Lung (tissue), 12 donors: ENCODE results near the gene OFD1. TPM values are rescaled to one million over a fixed set of nuclear protein-coding genes. Genes with fewer than 3 reads are reported as not detected.

Source experiments
- ATAC-seq: fragments of 200-7000 bp; cut with Tn5 transposase; one replicate; pipeline ENCODE4 v1.9.1; 2020; ENCODE audit warnings: moderate number of reproducible peaks; ENCODE audit not compliant: insufficient read depth, low FRiP score
- DNase-seq, 3 donors: peaks; one replicate each; pipeline ENCODE4 v3.0.0-alpha.2; 2013 to 2017
- H3K27ac ChIP-seq, 2 donors: one replicate each; pipeline ENCODE4 v1.5.1; 2013; ENCODE audit warnings: mild to moderate bottlenecking in 2 of 2, moderate library complexity in 2 of 2, control low read depth in 1 of 2, inconsistent platforms in 1 of 2, low read depth in 1 of 2, low read length in 1 of 2
- H3K27me3 ChIP-seq, 3 donors: one replicate each; pipeline ENCODE4 v1.5.1; 2013; ENCODE audit warnings: low read length in 2 of 3; ENCODE audit not compliant: control insufficient read depth in 3 of 3, insufficient read depth in 3 of 3
- H3K36me3 ChIP-seq, 4 donors: one replicate each; pipeline ENCODE4 v1.5.1; 2013; ENCODE audit warnings: low read length in 4 of 4, mild to moderate bottlenecking in 1 of 4, moderate library complexity in 1 of 4; ENCODE audit not compliant: control insufficient read depth in 4 of 4, insufficient read depth in 4 of 4
- H3K4me1 ChIP-seq, 5 donors: one replicate each; pipeline ENCODE4 v1.5.1; 2013; ENCODE audit warnings: low read length in 5 of 5, mild to moderate bottlenecking in 2 of 5, moderate library complexity in 1 of 5; ENCODE audit not compliant: control insufficient read depth in 5 of 5, insufficient read depth in 5 of 5
- H3K4me3 ChIP-seq: one replicate; pipeline ENCODE4 v1.5.1; 2013; ENCODE audit warnings: mild to moderate bottlenecking, control low read depth, moderate library complexity
- H3K9ac ChIP-seq, 2 donors: one replicate each; pipeline ENCODE4 v1.5.1; 2013; ENCODE audit warnings: low read length in 2 of 2, control low read depth in 1 of 2; ENCODE audit not compliant: insufficient read depth in 1 of 2
- H3K9me3 ChIP-seq, 4 donors: one replicate each; pipeline ENCODE4 v1.5.1; 2013; ENCODE audit warnings: low read length in 3 of 4, mild to moderate bottlenecking in 1 of 4, moderate library complexity in 1 of 4; ENCODE audit not compliant: control insufficient read depth in 4 of 4, insufficient read depth in 3 of 4
- CTCF ChIP-seq: IDR thresholded peaks from 2 replicates; pipeline ENCODE4 v1.5.1; 2012; ENCODE audit warnings: mild to moderate bottlenecking; ENCODE audit errors: control extremely low read depth, extremely low read depth
- WGBS, 2 donors: extraction: QIAGEN DNeasy Blood & Tissue Kit; methylation state at CpG; one replicate each; pipeline ENCODE4 v1.1.7; 2013; 5-methylcytosine and 5-hydroxymethylcytosine counted together
- polyA plus RNA-seq, 2 donors: library from polyadenylated mRNA; stranded (reverse); fragments of 200-250 nt; gene quantifications; one replicate each; pipeline ENCODE4 v1.2.1, GENCODE V29; 2013
- total RNA-seq, 2 donors: library from RNA; depleted of rRNA in 1 of 2; stranded (reverse); fragments of >200 nt in 1 of 2; gene quantifications; one replicate each; pipeline ENCODE4 v1.2.1, GENCODE V29; 2014 to 2021
- donor health status: control.
- donor health status: control.
- donor health status: Bipolar disorder and iron deficiency.
- donor health status: healthy.
- donor health status: DM: yes; HTN: yes; CAD: no.

Gene OFD1
- total and polyA plus RNA-seq, 4 donors: 10.3 to 65.8 (median 34.6) TPM

DNA sequence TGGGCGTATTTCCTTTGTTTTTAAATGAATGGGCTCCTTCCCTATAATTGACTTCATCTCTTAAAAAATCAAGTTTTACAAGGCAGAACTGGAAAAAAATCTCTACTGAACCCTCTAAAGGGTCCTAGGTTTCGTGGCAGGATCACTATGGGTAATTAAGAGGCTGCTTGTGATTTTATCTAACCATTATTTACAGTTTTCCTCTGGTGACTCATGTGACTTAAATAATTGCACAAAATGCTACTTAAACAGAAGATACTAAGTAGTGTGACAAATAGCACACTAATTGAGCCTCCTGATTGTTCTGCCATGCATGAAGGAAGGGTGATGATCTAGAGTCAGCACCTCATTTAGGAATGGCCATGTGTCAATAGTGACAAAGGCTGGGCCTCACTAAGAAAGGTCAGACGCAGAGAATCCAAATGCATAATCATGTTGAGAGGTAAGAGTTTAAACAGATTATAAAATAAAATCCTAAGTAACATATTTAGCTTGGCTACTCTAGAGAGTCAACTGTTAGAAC is 35.5 kb downstream of the OFD1 start:
- no peak overlapping the region for H3K4me3 ChIP-seq
- WGBS, 2 donors: 88% methylated on average over 3 of the region's 3 CpGs
- H3K27ac ChIP-seq: no peak overlapping the region
- H3K27me3 ChIP-seq: peaks cover 0 to 26% (median 7%) of the 10 kb centered on the region in 3 donors
- TF ChIP-seq CTCF: no peak
- peaks cover 0 to 42% (median 12%) of the 10 kb centered on the region in 4 donors for H3K36me3 ChIP-seq
- no peaks in the 10 kb centered on the region for H3K9me3 ChIP-seq
- H3K9ac ChIP-seq: no peak overlapping the region
- DNase-seq: no peak
- no peak for ATAC-seq
- H3K4me1 ChIP-seq: peaks cover 0 to 3% (median 0%) of the 10 kb centered on the region in 5 donors

- no peak for TF ChIP-seq CTCF
- DNase-seq (no peak), ATAC-seq (no peak)
- Histone ChIP-seq H3K9ac (no peak overlapping the region), H3K27ac (no peak overlapping the region), H3K36me3 (peaks cover 0 to 22% (median 9%) of the 10 kb centered on the region in 4 donors), H3K9me3 (no peaks in the 10 kb centered on the region), H3K4me1 (no peaks in the 10 kb centered on the region), H3K27me3 (peaks cover 0 to 17% (median 12%) of the 10 kb centered on the region in 3 donors), H3K4me3 (no peak overlapping the region)
- WGBS, 2 donors: 96 to 100% methylated on average over 2 of the region's 2 CpGs
Measured at GRCh38 chrX:13774696-13775095, 40.1 kb downstream of the OFD1 start.

DNA sequence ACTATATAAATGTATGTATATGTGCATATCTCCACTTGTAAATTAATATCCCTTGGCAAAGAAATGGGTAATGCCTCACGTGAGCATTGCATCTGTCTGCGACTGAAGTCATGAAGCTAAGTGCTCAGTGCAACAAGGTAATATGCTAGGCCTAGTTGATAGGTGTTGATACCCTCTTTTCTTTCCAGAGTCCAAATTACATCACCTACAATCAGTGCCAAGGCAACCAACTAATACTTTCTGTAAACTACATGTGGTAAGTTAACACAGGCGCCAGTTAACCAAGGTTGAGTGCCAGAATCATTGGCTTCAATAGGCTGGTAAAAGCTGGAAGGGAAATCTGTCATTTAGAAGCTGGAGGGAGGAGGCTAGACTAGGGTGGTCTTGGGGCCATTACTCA is 41.3 kb downstream of the OFD1 start:
- TF ChIP-seq CTCF: no peak
- ATAC-seq (no peak), DNase-seq (no peak)
- WGBS, 2 donors: 96 to 98% methylated on average over 3 of the region's 3 CpGs
- no peaks in the 10 kb centered on the region for H3K9me3 ChIP-seq
- H3K27ac ChIP-seq: no peak overlapping the region
- H3K9ac ChIP-seq: no peak overlapping the region
- no peak overlapping the region for H3K4me3 ChIP-seq
- peaks cover 0 to 17% (median 10%) of the 10 kb centered on the region in 3 donors for H3K27me3 ChIP-seq
- H3K36me3 ChIP-seq: peaks cover 0 to 17% (median 8%) of the 10 kb centered on the region in 4 donors
- no peaks in the 10 kb centered on the region for H3K4me1 ChIP-seq

- ATAC-seq (no peak), DNase-seq (no peak)
- H3K9me3 ChIP-seq: no peaks in the 10 kb centered on the region
- no peak for TF ChIP-seq CTCF
- H3K4me1 ChIP-seq: no peaks in the 10 kb centered on the region
- no peak overlapping the region for H3K9ac ChIP-seq
- 77 to 78% methylated on average over 4 of the region's 4 CpGs for WGBS, 2 donors
- H3K4me3 ChIP-seq: no peak overlapping the region
- peaks cover 0 to 17% (median 7%) of the 10 kb centered on the region in 4 donors for H3K36me3 ChIP-seq
- no peak overlapping the region for H3K27ac ChIP-seq
- H3K27me3 ChIP-seq: peaks cover 0 to 19% (median 9%) of the 10 kb centered on the region in 3 donors
Measured at GRCh38 chrX:13776387-13776786, 41.8 kb downstream of the OFD1 start.
